ENCODE measurements around the gene NPAS3.

- TF ChIP-seq HOXA7 (CRISPR knock-in tag; IDR thresholded peaks at IDR 0.05) = no peak
- no peak for TF ChIP-seq MXI1 (IDR thresholded peaks at IDR 0.05; ENCODE audit: borderline replicate concordance, low read depth, low read length)
- no peak for TF ChIP-seq FOXM1 (CRISPR knock-in tag; IDR thresholded peaks at IDR 0.05)
- no peak for TF ChIP-seq GABPA (IDR thresholded peaks at IDR 0.05; ENCODE audit: low read depth, low read length)
- no peak for TF ChIP-seq GABPA (CRISPR knock-in tag; IDR thresholded peaks at IDR 0.05; ENCODE audit: low read depth)
- TF ChIP-seq, protein P1, sequence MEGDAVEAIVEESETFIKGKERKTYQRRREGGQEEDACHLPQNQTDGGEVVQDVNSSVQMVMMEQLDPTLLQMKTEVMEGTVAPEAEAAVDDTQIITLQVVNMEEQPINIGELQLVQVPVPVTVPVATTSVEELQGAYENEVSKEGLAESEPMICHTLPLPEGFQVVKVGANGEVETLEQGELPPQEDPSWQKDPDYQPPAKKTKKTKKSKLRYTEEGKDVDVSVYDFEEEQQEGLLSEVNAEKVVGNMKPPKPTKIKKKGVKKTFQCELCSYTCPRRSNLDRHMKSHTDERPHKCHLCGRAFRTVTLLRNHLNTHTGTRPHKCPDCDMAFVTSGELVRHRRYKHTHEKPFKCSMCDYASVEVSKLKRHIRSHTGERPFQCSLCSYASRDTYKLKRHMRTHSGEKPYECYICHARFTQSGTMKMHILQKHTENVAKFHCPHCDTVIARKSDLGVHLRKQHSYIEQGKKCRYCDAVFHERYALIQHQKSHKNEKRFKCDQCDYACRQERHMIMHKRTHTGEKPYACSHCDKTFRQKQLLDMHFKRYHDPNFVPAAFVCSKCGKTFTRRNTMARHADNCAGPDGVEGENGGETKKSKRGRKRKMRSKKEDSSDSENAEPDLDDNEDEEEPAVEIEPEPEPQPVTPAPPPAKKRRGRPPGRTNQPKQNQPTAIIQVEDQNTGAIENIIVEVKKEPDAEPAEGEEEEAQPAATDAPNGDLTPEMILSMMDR (CRISPR knock-in tag; IDR thresholded peaks at IDR 0.05) = no peak
- no peak for TF ChIP-seq GABPB1 (CRISPR knock-in tag; IDR thresholded peaks at IDR 0.05)
These were observed 902.1 kb downstream of the NPAS3 start for GRCh38 chr14:33840797-33841196.

All from HepG2 (cell line).